Measurements from ENCODE around the gene HSP90AB1. TPM values are rescaled to one million over a fixed set of nuclear protein-coding genes. Genes with fewer than 3 reads are reported as not detected.

The HSP90AB1 gene
- total and polyA plus RNA-seq, 2 of the 8 experiments (the other 6 are each of a cell fraction or from before 2014, with no cell fraction given), result 1,564 to 2,297 TPM

DNA sequence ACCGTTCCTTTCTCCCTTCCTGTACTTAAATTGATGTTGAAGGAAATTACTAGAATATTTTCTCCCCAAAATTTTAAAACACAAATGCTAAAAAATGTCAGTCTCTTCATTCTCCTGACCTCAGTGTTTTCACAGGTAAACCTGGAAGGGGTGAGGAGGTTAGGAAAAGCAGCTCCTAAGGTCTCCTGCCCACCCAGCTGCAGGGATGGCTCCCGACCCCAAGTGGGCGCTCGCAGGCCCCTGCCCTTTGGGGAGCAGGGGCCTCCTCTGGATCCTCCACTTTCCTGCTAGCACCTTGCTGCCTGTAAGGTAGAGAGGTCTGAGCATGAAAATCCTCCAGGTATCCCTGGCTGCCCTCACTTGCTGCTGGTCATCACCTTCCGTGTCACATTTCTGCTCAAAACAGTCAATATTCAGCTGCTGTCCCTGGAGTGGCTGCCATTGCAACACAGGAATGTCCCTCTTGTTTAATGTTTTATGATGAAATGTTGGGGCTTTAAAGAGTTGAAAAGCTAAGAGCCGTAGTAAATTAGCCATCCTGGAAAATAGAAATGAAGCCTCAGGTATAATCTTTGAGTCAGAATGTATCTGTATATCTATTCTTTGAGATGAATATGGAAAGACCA lies 10.9 kb upstream of the HSP90AB1 start (continued):
- TF ChIP-seq, protein P1, sequence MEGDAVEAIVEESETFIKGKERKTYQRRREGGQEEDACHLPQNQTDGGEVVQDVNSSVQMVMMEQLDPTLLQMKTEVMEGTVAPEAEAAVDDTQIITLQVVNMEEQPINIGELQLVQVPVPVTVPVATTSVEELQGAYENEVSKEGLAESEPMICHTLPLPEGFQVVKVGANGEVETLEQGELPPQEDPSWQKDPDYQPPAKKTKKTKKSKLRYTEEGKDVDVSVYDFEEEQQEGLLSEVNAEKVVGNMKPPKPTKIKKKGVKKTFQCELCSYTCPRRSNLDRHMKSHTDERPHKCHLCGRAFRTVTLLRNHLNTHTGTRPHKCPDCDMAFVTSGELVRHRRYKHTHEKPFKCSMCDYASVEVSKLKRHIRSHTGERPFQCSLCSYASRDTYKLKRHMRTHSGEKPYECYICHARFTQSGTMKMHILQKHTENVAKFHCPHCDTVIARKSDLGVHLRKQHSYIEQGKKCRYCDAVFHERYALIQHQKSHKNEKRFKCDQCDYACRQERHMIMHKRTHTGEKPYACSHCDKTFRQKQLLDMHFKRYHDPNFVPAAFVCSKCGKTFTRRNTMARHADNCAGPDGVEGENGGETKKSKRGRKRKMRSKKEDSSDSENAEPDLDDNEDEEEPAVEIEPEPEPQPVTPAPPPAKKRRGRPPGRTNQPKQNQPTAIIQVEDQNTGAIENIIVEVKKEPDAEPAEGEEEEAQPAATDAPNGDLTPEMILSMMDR (IDR thresholded peaks at IDR 0.05; ENCODE audit: control extremely low read depth in 1 of 3, insufficient read depth in 1 of 3, low read depth in 1 of 3, low read length in 3 of 3), result peak in 2 of 3 experiments; percentile 42 to 62; a peak in 3 of 4 replicates
